Posterior cingulate gyrus (tissue), 11 donors: ENCODE results near the gene USP3.

Source experiments
- DNase-seq, 10 donors: peaks; one replicate each; pipeline versions ENCODE4 v3.0.0 to v3.0.0-alpha.2; 2020 to 2021; ENCODE audit warnings: mixed read lengths in 3 of 10
- intact Hi-C: fragments of 100-400 bp; cut with DNase I; formaldehyde crosslinking; loops from one replicate; pipeline ENCODE4 v1.15.1; 2023

USP3 gene

GRCh38 chr15:63494408-63494807 is 10.0 kb upstream of the USP3 start:
- intact Hi-C loops = no loop called here
- DNase-seq = no peak

GRCh38 chr15:63495343-63495742 is 9.1 kb upstream of the USP3 start:
- no peak for DNase-seq
- intact Hi-C loops = no loop called here

- no peak for DNase-seq
- intact Hi-C loops = no loop called here
Measured at GRCh38 chr15:63495780-63496488, 8.5 kb upstream of the USP3 start.

- intact Hi-C loops = no loop called here
- DNase-seq = no peak
Measured at GRCh38 chr15:63497642-63498467, 6.5 kb upstream of the USP3 start.

GRCh38 chr15:63499175-63499549 is 5.2 kb upstream of the USP3 start:
- intact Hi-C loops = no loop called here
- no peak for DNase-seq

- intact Hi-C loops = no loop called here
- no peak for DNase-seq
Measured at GRCh38 chr15:63499611-63500010, 4.8 kb upstream of the USP3 start.

- DNase-seq = no peak
- intact Hi-C loops = no loop called here
Measured at GRCh38 chr15:63500265-63501250, 3.8 kb upstream of the USP3 start.

GRCh38 chr15:63501256-63502089 is 2.9 kb upstream of the USP3 start:
- intact Hi-C loops = no loop called here
- DNase-seq = peak in 7 of 10 donors; percentile 18 to 89 (median 32)

GRCh38 chr15:63502137-63502766 is 2.1 kb upstream of the USP3 start:
- no peak for DNase-seq
- intact Hi-C loops = no loop called here

- peak; percentile 22 to 92 (median 44) for DNase-seq
- intact Hi-C loops = no loop called here
Measured at GRCh38 chr15:63502843-63503738, 1.3 kb upstream of the USP3 start.

GRCh38 chr15:63503739-63504246 is 600 bp upstream of the USP3 start:
- intact Hi-C loops = no loop called here
- DNase-seq = peak in 5 of 10 donors; percentile 22 to 90 (median 28)

- intact Hi-C loops = loop anchor here (5.0 kb wide), 1 partner anchor 92 kb away; the partner anchor contains the start of gene FBXL22
- DNase-seq = peak in 6 of 10 donors; percentile 23 to 88 (median 49)
Measured at GRCh38 chr15:63504979-63505841, 817 bp downstream of the USP3 start.

- intact Hi-C loops = loop anchor here (5.0 kb wide), 1 partner anchor 91 kb away; the partner anchor contains the start of gene FBXL22
- no peak for DNase-seq
Measured at GRCh38 chr15:63505842-63506222, 1.4 kb downstream of the USP3 start.

GRCh38 chr15:63506537-63507035 is 2.2 kb downstream of the USP3 start:
- intact Hi-C loops = loop anchor here (5.0 kb wide), 1 partner anchor 91 kb away; the partner anchor contains the start of gene FBXL22
- DNase-seq = no peak

GRCh38 chr15:63507878-63508818 is 3.8 kb downstream of the USP3 start:
- intact Hi-C loops = loop anchor here (5.0 kb wide), 1 partner anchor 89 kb away; the partner anchor contains the start of gene FBXL22

More at GRCh38 chr15:63507878-63508818, 3.8 kb downstream of the USP3 start:
- no peak for DNase-seq
